ENCODE results near the gene MVP. TPM values are rescaled to one million over a fixed set of nuclear protein-coding genes. Genes with fewer than 3 reads are reported as not detected.

Gene MVP
- total and polyA plus RNA-seq, 7 experiments from 2014 or later = 118 to 221 (median 150) TPM

GRCh38 chr16:29862383-29862883 is 42.2 kb downstream of the MVP start:
- H3K27me3 Mint-ChIP-seq = no peaks in the 10 kb centered on the region
- H3K27ac ChIP-seq (ENCODE audit: low read depth, low read length) = peak overlapping the region; percentile 90
- H3K4me3 Mint-ChIP-seq = peak overlapping the region; percentile 83 to 100 (median 96)
- intact Hi-C loops (cut with micrococcal nuclease) = loop anchor here in 1 of 2 donors (2.0 to 5.0 kb wide), 3 partner anchors 40 to 160 kb away; partner anchors contain the start of gene ASPHD1
- CTCF ChIA-PET = interaction anchor here (0.6 to 1.0 kb wide), 2 partner anchors 134 to 250 kb away, joined by 4 to 6 read pairs; no protein-coding TSS in a partner anchor
- H3K27ac Mint-ChIP-seq = peak overlapping the region; percentile 82 to 100 (median 93)
- peaks cover 0 to 23% (median 5%) of the 10 kb centered on the region in 5 donors for H3K36me3 Mint-ChIP-seq
- no peaks in the 10 kb centered on the region for H3K9me3 ChIP-seq (ENCODE audit: control insufficient read depth in 2 of 3, low read length in 3 of 3)
- H3K4me3 ChIP-seq (ENCODE audit: low read length) = peak overlapping the region; percentile 66
- peaks cover 0 to 42% (median 7%) of the 10 kb centered on the region in 3 experiments for H3K36me3 ChIP-seq (ENCODE audit: control insufficient read depth in 2 of 3, insufficient read depth in 3 of 3, low read length in 3 of 3)
- H3K27me3 ChIP-seq (ENCODE audit: control insufficient read depth in 2 of 2, insufficient read depth in 2 of 2, low read length in 2 of 2) = no peaks in the 10 kb centered on the region
- DNase-seq = no peak
- peaks cover 12 to 35% (median 26%) of the 10 kb centered on the region in 7 donors for H3K4me1 Mint-ChIP-seq
- ATAC-seq = no peak
- H3K4me1 ChIP-seq (ENCODE audit: control insufficient read depth in 2 of 2, insufficient read depth in 2 of 2, low read length in 2 of 2) = peaks cover 13 to 17% of the 10 kb centered on the region in 2 donors
- POLR2A ChIA-PET = interaction anchor here (1.0 to 3.5 kb wide), 8 partner anchors 12 to 133 kb away, joined by 3 to 11 read pairs (median 4); partner anchors contain the start of genes HIRIP3, INO80E, MAZ and TAOK2
- no peaks in the 10 kb centered on the region for H3K9me3 Mint-ChIP-seq

DNA sequence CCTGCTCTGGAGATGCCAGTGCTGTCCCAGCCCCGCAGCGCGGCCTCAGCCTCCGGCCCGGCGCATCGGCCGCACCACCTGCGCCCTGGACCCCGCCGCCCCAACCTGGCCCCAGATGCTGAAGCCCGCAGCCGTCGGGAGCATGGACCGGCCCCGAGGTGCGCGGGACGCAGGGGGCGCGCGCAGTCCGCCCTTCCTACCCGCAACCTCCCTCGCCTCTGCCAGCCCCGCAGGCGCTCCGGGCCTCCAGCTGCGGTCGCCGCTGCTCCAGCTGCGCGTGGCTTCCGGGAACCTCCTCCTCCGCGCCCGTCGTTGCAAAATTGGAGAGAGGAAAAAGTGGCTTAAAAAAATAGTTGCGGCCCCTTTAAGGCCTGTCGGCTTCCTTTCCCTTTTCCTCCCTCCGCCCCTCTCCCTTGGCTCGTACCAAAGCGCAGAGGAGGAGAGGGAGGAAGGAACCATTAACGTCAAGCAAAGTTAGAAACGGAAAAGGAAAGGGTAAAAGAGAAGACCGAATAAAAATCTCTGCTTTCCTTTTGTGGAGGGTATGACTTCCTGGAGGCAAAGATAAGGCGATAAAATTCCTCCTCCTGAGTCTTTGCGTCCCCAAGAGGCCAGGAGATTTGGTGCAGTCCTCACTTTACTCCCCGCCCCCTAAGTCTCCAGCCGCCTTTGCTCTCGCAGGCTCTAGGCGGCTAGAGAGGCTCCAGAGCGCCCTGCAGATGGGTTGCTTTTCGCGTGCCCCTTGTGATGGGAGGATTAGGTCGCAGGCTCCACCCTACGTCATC is 42.8 kb downstream of the MVP start, which contains the start of gene CDIPT:
CDIPT (minus strand) TSS at position 343 of the 785 bp plus-strand sequence. CDS start 369 bp downstream, outside the sequence.
- Mint-ChIP-seq H3K36me3 (peaks cover 0 to 23% (median 5%) of the 10 kb centered on the region in 5 donors), H3K4me3 (peak within 1 kb of the TSS; percentile 83 to 100 (median 96)), H3K4me1 (peaks cover 12 to 35% (median 26%) of the 10 kb centered on the region in 7 donors), H3K27me3 (peaks cover 0 to 3% (median 0%) of the 10 kb centered on the region in 5 donors), H3K27ac (peak within 1 kb of the TSS; percentile 93 to 100 (median 99)), H3K9me3 (no peaks in the 10 kb centered on the region)
- CTCF ChIA-PET = interaction anchor here (0.6 to 1.6 kb wide), 4 partner anchors 15 to 251 kb away, joined by 3 to 8 read pairs (median 5); partner anchors contain the start of gene PAGR1
- Histone ChIP-seq H3K27me3 (ENCODE audit: control insufficient read depth in 2 of 2, insufficient read depth in 2 of 2, low read length in 2 of 2) (no peaks in the 10 kb centered on the region), H3K27ac (ENCODE audit: low read depth, low read length) (peak within 1 kb of the TSS; percentile 90), H3K36me3 (ENCODE audit: control insufficient read depth in 2 of 3, insufficient read depth in 3 of 3, low read length in 3 of 3) (peaks cover 0 to 39% (median 7%) of the 10 kb centered on the region in 3 experiments), H3K9me3 (ENCODE audit: control insufficient read depth in 2 of 3, low read length in 3 of 3) (no peaks in the 10 kb centered on the region), H3K4me3 (ENCODE audit: low read length) (peak within 1 kb of the TSS; percentile 66), H3K4me1 (ENCODE audit: control insufficient read depth in 2 of 2, insufficient read depth in 2 of 2, low read length in 2 of 2) (peaks cover 13 to 17% of the 10 kb centered on the region in 2 donors)
- ATAC-seq (peak; percentile 99), DNase-seq (peak; percentile 76 to 97 (median 93))
- POLR2A ChIA-PET = interaction anchor here (0.7 to 3.5 kb wide), 10 partner anchors 12 to 133 kb away, joined by 3 to 11 read pairs (median 4); partner anchors contain the start of genes HIRIP3, INO80E, TAOK2 and TMEM219
- intact Hi-C loops (cut with micrococcal nuclease) = loop anchor here (1.0 to 5.0 kb wide), 19 partner anchors 37 to 795 kb away; partner anchors contain the start of genes ASPHD1 (in 2 of the 2), INO80E (in 2 of the 2), KCTD13 (in 2 of the 2) and KIF22 (in 2 of the 2)

- ATAC-seq (no peak), DNase-seq (no peak)
- POLR2A ChIA-PET = interaction anchor here (0.7 to 3.5 kb wide), 8 partner anchors 13 to 120 kb away, joined by 3 to 11 read pairs (median 4); partner anchors contain the start of genes TAOK2 and TMEM219
- CTCF ChIA-PET = interaction anchor here (1.6 kb wide), 2 partner anchors 16 to 48 kb away, joined by 3 to 8 read pairs; partner anchors contain the start of gene PAGR1
- Mint-ChIP-seq H3K4me1 (peaks cover 11 to 35% (median 26%) of the 10 kb centered on the region in 7 donors), H3K27ac (peak overlapping the region; percentile 93 to 100 (median 99)), H3K36me3 (peaks cover 0 to 19% (median under 1%) of the 10 kb centered on the region in 5 donors), H3K4me3 (peak overlapping the region; percentile 83 to 100 (median 96)), H3K9me3 (no peaks in the 10 kb centered on the region), H3K27me3 (peaks cover 0 to 3% (median 0%) of the 10 kb centered on the region in 5 donors)
- Histone ChIP-seq H3K4me3 (ENCODE audit: low read length) (no peak overlapping the region), H3K4me1 (ENCODE audit: control insufficient read depth in 2 of 2, insufficient read depth in 2 of 2, low read length in 2 of 2) (peaks cover 13 to 17% of the 10 kb centered on the region in 2 donors), H3K27me3 (ENCODE audit: control insufficient read depth in 2 of 2, insufficient read depth in 2 of 2, low read length in 2 of 2) (no peaks in the 10 kb centered on the region), H3K36me3 (ENCODE audit: control insufficient read depth in 2 of 3, insufficient read depth in 3 of 3, low read length in 3 of 3) (peaks cover 0 to 33% (median 7%) of the 10 kb centered on the region in 3 experiments), H3K27ac (ENCODE audit: low read depth, low read length) (peak overlapping the region; percentile 90), H3K9me3 (ENCODE audit: control insufficient read depth in 2 of 3, low read length in 3 of 3) (no peaks in the 10 kb centered on the region)
- intact Hi-C loops (cut with micrococcal nuclease) = loop anchor here (1.0 to 5.0 kb wide), 19 partner anchors 37 to 795 kb away; partner anchors contain the start of genes ASPHD1 (in 2 of the 2), INO80E (in 2 of the 2), KCTD13 (in 2 of the 2) and KIF22 (in 2 of the 2)
Observed at GRCh38 chr16:29863669-29863984, 43.4 kb downstream of the MVP start.

GRCh38 chr16:29864205-29864604 is 43.9 kb downstream of the MVP start:
- no peak overlapping the region for H3K27ac ChIP-seq (ENCODE audit: low read depth, low read length)
- no peaks in the 10 kb centered on the region for H3K27me3 ChIP-seq (ENCODE audit: control insufficient read depth in 2 of 2, insufficient read depth in 2 of 2, low read length in 2 of 2)
- peaks cover 11 to 35% (median 26%) of the 10 kb centered on the region in 7 donors for H3K4me1 Mint-ChIP-seq
- peaks cover 0 to 3% (median 0%) of the 10 kb centered on the region in 5 donors for H3K27me3 Mint-ChIP-seq
- H3K9me3 ChIP-seq (ENCODE audit: control insufficient read depth in 2 of 3, low read length in 3 of 3) = no peaks in the 10 kb centered on the region
- no peak overlapping the region for H3K27ac Mint-ChIP-seq
- no peaks in the 10 kb centered on the region for H3K9me3 Mint-ChIP-seq
- peaks cover 0 to 13% (median 0%) of the 10 kb centered on the region in 5 donors for H3K36me3 Mint-ChIP-seq
- DNase-seq = no peak
- H3K4me3 ChIP-seq (ENCODE audit: low read length) = no peak overlapping the region
- ATAC-seq = no peak
- H3K4me1 ChIP-seq (ENCODE audit: control insufficient read depth in 2 of 2, insufficient read depth in 2 of 2, low read length in 2 of 2) = peaks cover 13 to 17% of the 10 kb centered on the region in 2 donors
- ChIA-PET CTCF (interaction anchor here (1.6 kb wide), 2 partner anchors 16 to 48 kb away, joined by 3 to 8 read pairs; partner anchors contain the start of gene PAGR1), POLR2A (interaction anchor here (0.6 to 3.5 kb wide), 5 partner anchors 14 to 97 kb away, joined by 3 to 11 read pairs (median 6); partner anchors contain the start of gene TMEM219)
- peaks cover 0 to 27% (median 7%) of the 10 kb centered on the region in 3 experiments for H3K36me3 ChIP-seq (ENCODE audit: control insufficient read depth in 2 of 3, insufficient read depth in 3 of 3, low read length in 3 of 3)
- H3K4me3 Mint-ChIP-seq = peak overlapping the region in 1 of 10 donors; percentile 43
- intact Hi-C loops (cut with micrococcal nuclease) = loop anchor here in 1 of 2 donors (5.0 kb wide), 2 partner anchors 38 to 162 kb away; partner anchors contain the start of gene ASPHD1

DNA sequence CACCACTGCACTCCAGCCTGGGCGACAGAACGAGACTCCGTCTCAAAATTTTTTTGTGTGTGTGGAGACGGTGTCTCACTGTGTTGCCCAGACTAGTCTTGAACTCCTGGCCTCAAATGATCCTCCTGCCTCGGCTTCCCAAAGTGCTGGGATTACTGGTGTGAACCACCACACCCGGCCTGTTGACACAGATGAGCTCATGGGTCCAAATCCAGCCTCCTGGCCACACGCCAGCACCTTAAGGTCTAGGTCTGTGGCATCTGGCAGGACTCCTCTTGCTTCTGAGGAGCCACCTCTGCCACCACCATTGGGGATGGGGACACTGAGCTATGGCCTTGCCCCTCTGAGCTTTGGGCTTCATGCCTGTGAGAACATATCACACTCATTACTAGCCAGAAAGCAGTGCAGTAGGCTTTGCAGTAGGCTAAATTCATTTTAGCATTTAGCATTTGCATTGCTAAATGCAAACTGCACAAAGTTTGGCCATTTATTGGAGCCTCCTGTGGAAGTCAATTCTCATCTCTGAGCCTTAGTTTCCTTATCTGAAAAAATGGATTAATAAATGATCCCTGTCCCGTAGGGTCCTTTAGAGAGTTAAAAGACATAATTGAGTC is 48.2 kb downstream of the MVP start:
- intact Hi-C loops (cut with micrococcal nuclease) = no loop called here
- Histone ChIP-seq H3K27me3 (ENCODE audit: control insufficient read depth in 2 of 2, insufficient read depth in 2 of 2, low read length in 2 of 2) (no peaks in the 10 kb centered on the region), H3K27ac (ENCODE audit: low read depth, low read length) (no peak overlapping the region), H3K36me3 (ENCODE audit: control insufficient read depth in 2 of 3, insufficient read depth in 3 of 3, low read length in 3 of 3) (no peaks in the 10 kb centered on the region), H3K4me1 (ENCODE audit: control insufficient read depth in 2 of 2, insufficient read depth in 2 of 2, low read length in 2 of 2) (no peaks in the 10 kb centered on the region), H3K9me3 (ENCODE audit: control insufficient read depth in 2 of 3, low read length in 3 of 3) (no peaks in the 10 kb centered on the region), H3K4me3 (ENCODE audit: low read length) (no peak overlapping the region)
- CTCF ChIA-PET = interaction anchor here (0.6 kb wide), 1 partner anchor 224 kb away, joined by 3 read pairs; no protein-coding TSS in a partner anchor
- peaks cover 0 to 4% (median 2%) of the 10 kb centered on the region in 7 donors for H3K4me1 Mint-ChIP-seq
- H3K27me3 Mint-ChIP-seq = peaks cover 0 to 3% (median 0%) of the 10 kb centered on the region in 5 donors
- H3K36me3 Mint-ChIP-seq = no peaks in the 10 kb centered on the region
- no peak for DNase-seq
- no peak overlapping the region for H3K4me3 Mint-ChIP-seq
- ATAC-seq = no peak
- H3K9me3 Mint-ChIP-seq = no peaks in the 10 kb centered on the region
- H3K27ac Mint-ChIP-seq = no peak overlapping the region
- POLR2A ChIA-PET = interaction anchor here (0.6 to 0.8 kb wide), 2 partner anchors 11 to 17 kb away, joined by 4 read pairs; no protein-coding TSS in a partner anchor

All from naive thymus-derived CD4-positive, alpha-beta T cell (primary cell).